Right ventricle myocardium inferior (tissue), 1 donor: ENCODE results near the gene SHH. TPM values are rescaled to one million over a fixed set of nuclear protein-coding genes. Genes with fewer than 3 reads are reported as not detected.

ENCODE experiments used
- ATAC-seq: fragments of 200-7000 bp; cut with Tn5 transposase; one replicate; pipeline ENCODE4 v1.9.1; 2020; ENCODE audit warnings: mild to moderate bottlenecking, moderate library complexity
- DNase-seq: peaks from one replicate; pipeline ENCODE4 v3.0.0; 2021; ENCODE audit errors: missing footprints
- intact Hi-C: fragments of 100-400 bp; cut with DNase I; formaldehyde crosslinking; loops from one replicate; pipeline ENCODE4 v1.11.0; 2022
- total RNA-seq: library from RNA; stranded (reverse); fragmentation: NEBNext Ultra II Directional; extraction: Animal tissue kit (Norgen Biotek cat#: 25700); gene quantifications from one replicate; pipeline ENCODE4 v1.2.1, GENCODE V29; 2021
- donor health status: DM: no; HTN: yes; CAD: no; lungs with severe emphysema.

The SHH gene
- total RNA-seq, 1 donor from 2014 or later, result not detected

GRCh38 chr7:155809947-155810769 lies 2.1 kb downstream of the SHH start:
- no peak for ATAC-seq
- no peak for DNase-seq
- intact Hi-C loops, result no loop called here

GRCh38 chr7:155809332-155809946 lies 2.8 kb downstream of the SHH start:
- ATAC-seq (no peak), DNase-seq (no peak)
- intact Hi-C loops, result no loop called here

- intact Hi-C loops, result no loop called here
- DNase-seq, result no peak
- no peak for ATAC-seq
Measured at GRCh38 chr7:155808549-155809331, 3.5 kb downstream of the SHH start.

- intact Hi-C loops, result no loop called here
- ATAC-seq (no peak), DNase-seq (no peak)
Measured at GRCh38 chr7:155807789-155808548, 4.3 kb downstream of the SHH start.

- ATAC-seq (no peak), DNase-seq (no peak)
- intact Hi-C loops, result no loop called here
Measured at GRCh38 chr7:155807065-155807671, 5.1 kb downstream of the SHH start.

GRCh38 chr7:155806096-155806871 lies 6.0 kb downstream of the SHH start:
- no peak for DNase-seq
- intact Hi-C loops, result no loop called here
- ATAC-seq, result no peak

GRCh38 chr7:155805826-155806095 lies 6.5 kb downstream of the SHH start:
- DNase-seq, result no peak
- ATAC-seq, result peak; percentile 11
- intact Hi-C loops, result no loop called here

GRCh38 chr7:155804897-155805825 lies 7.1 kb downstream of the SHH start:
- DNase-seq (no peak), ATAC-seq (peak; percentile 62)
- intact Hi-C loops, result no loop called here

- intact Hi-C loops, result no loop called here
- no peak for ATAC-seq
- no peak for DNase-seq
Measured at GRCh38 chr7:155804431-155804831, 7.8 kb downstream of the SHH start.

- intact Hi-C loops, result no loop called here
Measured at GRCh38 chr7:155803418-155804376, 8.6 kb downstream of the SHH start.

GRCh38 chr7:155802906-155803417 lies 9.3 kb downstream of the SHH start:
- peak; percentile 41 for DNase-seq
- intact Hi-C loops, result no loop called here
- no peak for ATAC-seq

More at GRCh38 chr7:155803418-155804376, 8.6 kb downstream of the SHH start:
- DNase-seq (peak; percentile 45), ATAC-seq (no peak)

GRCh38 chr7:155802291-155802690 lies 10.0 kb downstream of the SHH start:
- DNase-seq (no peak), ATAC-seq (no peak)
- intact Hi-C loops, result no loop called here

GRCh38 chr7:155800741-155801267 lies 11.5 kb downstream of the SHH start:
- DNase-seq (peak; percentile 27), ATAC-seq (no peak)
- intact Hi-C loops, result no loop called here

- peak; percentile 59 for DNase-seq
Measured at GRCh38 chr7:155800301-155800700, 12.0 kb downstream of the SHH start.

GRCh38 chr7:155799514-155799913 lies 12.7 kb downstream of the SHH start:
- peak; percentile 55 for DNase-seq
- intact Hi-C loops, result loop anchor here (5.0 kb wide), 2 partner anchors 673 to 1018 kb away; no protein-coding TSS in a partner anchor
- ATAC-seq, result no peak

More at GRCh38 chr7:155800301-155800700, 12.0 kb downstream of the SHH start:
- no peak for ATAC-seq
- intact Hi-C loops, result no loop called here
